T-helper 2 cell treated with Interferon-gamma antibody and Interleukin-4, amounts not matched to agents 5 μg/mL and 100 μg/mL, for 36 hours (primary cell): ENCODE data around the gene B4GALNT2.
"Not testable (repeated sequence)": the region's sequence is repeated elsewhere in the genome, so short reads cannot be mapped to it uniquely, and the experiment has no call there.

Experiments used
- DNase-seq: peaks from one replicate; pipeline ENCODE4 v3.0.0; 2021; ENCODE audit warnings: low spot score
- H3K27ac Mint-ChIP-seq: one replicate; pipeline ENCODE4 v1.8.0; 2021; ENCODE audit warnings: mild to moderate bottlenecking, mixed read lengths
- H3K27me3 Mint-ChIP-seq: one replicate; pipeline ENCODE4 v1.8.0; 2021; ENCODE audit warnings: low read depth, mixed read lengths
- H3K36me3 Mint-ChIP-seq: one replicate; pipeline ENCODE4 v1.8.0; 2021; ENCODE audit warnings: low read depth, mixed read lengths
- H3K4me1 Mint-ChIP-seq: one replicate; pipeline ENCODE4 v1.8.0; 2021; ENCODE audit warnings: low read depth, mixed read lengths
- H3K4me3 Mint-ChIP-seq: one replicate; pipeline ENCODE4 v1.8.0; 2022; ENCODE audit warnings: mild to moderate bottlenecking, moderate library complexity, mixed read lengths
- H3K9me3 Mint-ChIP-seq: one replicate; pipeline ENCODE4 v1.8.0; 2021; ENCODE audit warnings: mixed read lengths

Gene B4GALNT2

DNA sequence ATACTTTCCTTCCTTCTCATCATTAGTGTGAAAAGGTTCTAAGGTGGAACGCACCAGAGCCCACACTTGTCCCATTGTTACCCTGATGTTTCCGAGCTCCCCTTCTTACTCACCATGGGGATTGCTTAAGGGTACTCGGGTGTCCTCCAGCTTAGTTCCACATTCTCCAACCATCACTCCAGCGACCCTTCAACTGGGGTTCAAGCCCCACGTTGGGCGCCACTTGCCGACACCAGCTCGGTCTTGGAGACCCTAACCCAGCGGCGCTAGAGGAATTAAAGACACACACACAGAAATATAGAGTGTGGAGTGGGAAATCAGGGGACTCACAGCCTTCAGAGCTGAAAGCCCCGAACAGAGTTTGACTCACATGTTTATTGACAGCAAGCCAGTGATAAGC, 43.4 kb downstream of the B4GALNT2 start:
- Mint-ChIP-seq H3K9me3 (peaks cover 33% of the 10 kb centered on the region), H3K27me3 (peaks cover 17% of the 10 kb centered on the region)
- DNase-seq, H3K4me1 Mint-ChIP-seq, H3K27ac Mint-ChIP-seq, H3K36me3 Mint-ChIP-seq, H3K4me3 Mint-ChIP-seq: not testable (repeated sequence)

DNA sequence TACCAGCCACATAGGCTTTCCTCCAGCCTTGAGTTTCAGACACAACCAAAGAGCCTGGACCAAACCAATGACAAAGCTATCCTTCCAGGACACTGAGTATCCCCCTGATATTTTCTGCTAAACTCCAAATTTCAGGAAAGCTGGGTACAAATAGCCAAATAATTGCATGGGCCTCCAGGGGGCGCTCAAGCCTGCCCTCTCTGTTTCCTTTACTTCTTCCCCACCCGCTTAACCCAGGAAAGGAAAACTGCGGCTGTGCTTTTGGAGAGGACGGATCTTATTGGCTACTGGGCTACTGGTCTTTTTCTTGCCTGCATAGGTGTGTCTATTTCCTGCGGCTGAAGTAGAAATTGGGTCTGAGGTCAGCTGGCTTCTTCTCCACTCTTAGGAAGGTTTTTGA, 47.7 kb downstream of the B4GALNT2 start:
- peaks cover 3% of the 10 kb centered on the region for H3K36me3 Mint-ChIP-seq
- peak; percentile 40 for DNase-seq
- peaks cover 3% of the 10 kb centered on the region for H3K4me1 Mint-ChIP-seq
- peaks cover 3% of the 10 kb centered on the region for H3K27me3 Mint-ChIP-seq
- H3K27ac Mint-ChIP-seq, result no peak overlapping the region
- no peak overlapping the region for H3K4me3 Mint-ChIP-seq
- H3K9me3 Mint-ChIP-seq, result peaks cover 36% of the 10 kb centered on the region

DNA sequence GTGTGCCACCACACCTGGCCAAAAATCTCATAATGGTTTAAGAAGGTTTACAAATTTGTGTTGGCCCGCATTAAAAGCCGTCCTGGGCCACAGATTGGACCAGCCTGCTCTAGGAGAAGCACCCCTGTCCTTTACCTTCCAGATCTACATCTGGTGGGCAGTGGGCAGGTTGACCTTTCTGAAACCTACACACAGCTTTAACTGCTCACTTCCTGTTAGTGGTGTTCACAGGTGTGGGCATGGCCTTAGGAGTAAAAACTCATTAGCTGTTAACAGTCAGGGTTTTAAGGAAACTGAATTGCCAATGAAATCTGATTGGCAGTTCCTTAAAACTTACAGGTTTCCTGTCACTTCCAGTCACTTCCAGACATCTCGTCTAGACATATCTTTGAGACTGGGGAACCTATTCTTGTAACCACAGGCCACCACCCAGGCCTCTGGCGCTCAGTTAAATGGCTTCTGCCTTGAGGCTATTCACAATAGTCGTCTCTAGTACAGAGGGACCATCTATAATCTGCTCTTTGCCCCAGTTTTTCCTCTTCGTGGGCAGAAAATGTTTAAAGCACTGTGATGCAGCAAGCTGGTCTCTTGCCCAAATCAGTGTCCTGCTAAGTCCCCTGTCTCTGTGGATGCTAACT, 48.5 kb downstream of the B4GALNT2 start:
- no peak for DNase-seq
- peaks cover 37% of the 10 kb centered on the region for H3K9me3 Mint-ChIP-seq
- H3K27me3 Mint-ChIP-seq, result peaks cover 3% of the 10 kb centered on the region
- peaks cover 7% of the 10 kb centered on the region for H3K36me3 Mint-ChIP-seq
- no peak overlapping the region for H3K4me3 Mint-ChIP-seq
- no peak overlapping the region for H3K27ac Mint-ChIP-seq
- H3K4me1 Mint-ChIP-seq, result peaks cover 3% of the 10 kb centered on the region

DNA sequence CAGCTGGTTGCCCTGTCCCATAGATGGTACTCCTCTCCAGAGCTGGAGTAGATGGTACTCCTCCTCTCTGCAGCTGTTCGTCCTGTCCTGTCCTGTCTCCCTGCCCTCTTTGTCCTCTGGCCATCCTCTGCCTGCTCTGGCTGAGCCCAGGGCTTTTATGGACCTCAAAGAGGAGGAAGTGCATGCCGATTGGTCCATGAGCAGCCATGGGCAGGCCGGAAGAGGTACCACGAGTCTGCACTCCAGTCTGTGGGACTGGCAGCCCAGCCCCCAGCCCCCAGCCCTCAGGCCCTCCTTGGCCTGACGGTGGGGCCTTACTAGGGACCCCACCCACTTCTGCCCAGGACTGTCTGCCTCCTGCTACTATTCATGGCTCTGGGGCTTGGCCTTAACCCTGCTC, 50.8 kb downstream of the B4GALNT2 start:
- no peak overlapping the region for H3K4me3 Mint-ChIP-seq
- DNase-seq, result no peak

DNA sequence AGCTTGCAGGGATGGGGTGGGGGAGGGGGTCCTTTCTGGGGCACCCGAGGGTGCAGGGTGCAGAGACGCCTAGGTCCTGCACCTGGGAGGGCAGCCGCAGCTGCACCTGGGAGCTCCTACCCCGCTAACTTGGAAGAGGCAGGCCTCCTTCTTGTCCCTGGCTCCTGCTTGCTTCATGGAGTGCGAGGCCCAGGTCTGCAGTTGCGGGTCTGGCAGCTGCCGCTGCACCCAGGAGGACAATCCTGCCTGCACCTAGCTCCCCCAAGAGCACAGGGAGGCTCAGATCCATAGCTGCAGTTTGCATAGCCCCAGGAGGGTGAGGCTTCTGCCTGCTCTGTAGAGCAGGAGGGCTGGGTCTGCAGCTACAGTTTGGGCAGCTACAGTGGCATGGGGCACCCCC, 51.2 kb downstream of the B4GALNT2 start:
- Mint-ChIP-seq H3K4me3 (no peak overlapping the region), H3K27me3 (peaks cover 2% of the 10 kb centered on the region), H3K27ac (no peak overlapping the region), H3K9me3 (peaks cover 27% of the 10 kb centered on the region), H3K4me1 (peaks cover 3% of the 10 kb centered on the region), H3K36me3 (peaks cover 9% of the 10 kb centered on the region)
- DNase-seq, result no peak

More for the DNA sequence above, 50.8 kb downstream of the B4GALNT2 start:
- Mint-ChIP-seq H3K4me1 (peaks cover 3% of the 10 kb centered on the region), H3K27me3 (peaks cover 3% of the 10 kb centered on the region), H3K9me3 (peaks cover 27% of the 10 kb centered on the region), H3K27ac (no peak overlapping the region), H3K36me3 (peaks cover 9% of the 10 kb centered on the region)

DNA sequence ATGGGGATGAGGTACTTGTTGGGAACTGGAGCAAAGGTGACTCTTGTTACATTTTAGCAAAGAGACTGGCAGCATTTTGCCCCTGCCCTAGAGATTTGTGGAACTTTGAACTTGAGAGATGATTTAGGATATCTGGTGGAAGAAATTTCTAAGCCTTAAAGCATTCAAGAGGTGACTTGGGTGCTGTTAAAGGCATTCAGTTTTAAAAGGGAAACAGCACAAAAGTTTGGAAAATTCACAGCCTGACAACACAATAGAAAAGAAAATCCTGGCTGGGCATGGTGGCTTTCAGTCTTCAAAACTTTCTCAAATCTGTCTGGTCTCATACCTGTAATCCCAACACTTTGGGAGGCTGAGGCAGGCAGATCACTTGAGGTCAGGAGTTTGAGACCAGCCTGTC, 52.0 kb downstream of the B4GALNT2 start:
- H3K4me1 Mint-ChIP-seq, H3K4me3 Mint-ChIP-seq: not testable (repeated sequence)

DNA sequence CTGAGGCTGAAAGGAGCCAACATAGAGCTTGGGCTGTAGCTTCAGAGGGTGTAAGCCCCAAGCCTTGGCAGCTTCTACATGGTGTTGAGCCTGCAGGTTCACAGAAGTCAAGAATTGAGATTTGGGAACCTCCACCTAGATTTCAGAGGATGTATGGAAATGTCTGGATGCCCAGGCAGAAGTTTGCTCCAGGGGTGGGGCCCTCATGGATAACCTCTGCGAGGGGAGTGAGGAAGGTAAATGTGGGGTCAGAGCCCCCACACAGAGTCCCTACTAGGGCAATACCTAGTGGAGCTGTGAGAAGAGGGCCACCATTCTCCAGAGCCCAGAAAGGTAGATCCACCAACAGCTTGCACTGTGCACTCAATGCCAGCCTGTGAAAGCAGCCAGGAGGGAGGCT, 52.8 kb downstream of the B4GALNT2 start:
- not testable (repeated sequence) for H3K36me3 Mint-ChIP-seq, H3K27ac Mint-ChIP-seq, H3K4me3 Mint-ChIP-seq, H3K4me1 Mint-ChIP-seq, H3K27me3 Mint-ChIP-seq, DNase-seq
- H3K9me3 Mint-ChIP-seq, result peaks cover 27% of the 10 kb centered on the region

More for the DNA sequence above, 52.0 kb downstream of the B4GALNT2 start:
- H3K27me3 Mint-ChIP-seq, DNase-seq, H3K27ac Mint-ChIP-seq, H3K36me3 Mint-ChIP-seq: not testable (repeated sequence)
- H3K9me3 Mint-ChIP-seq, result peaks cover 27% of the 10 kb centered on the region

DNA sequence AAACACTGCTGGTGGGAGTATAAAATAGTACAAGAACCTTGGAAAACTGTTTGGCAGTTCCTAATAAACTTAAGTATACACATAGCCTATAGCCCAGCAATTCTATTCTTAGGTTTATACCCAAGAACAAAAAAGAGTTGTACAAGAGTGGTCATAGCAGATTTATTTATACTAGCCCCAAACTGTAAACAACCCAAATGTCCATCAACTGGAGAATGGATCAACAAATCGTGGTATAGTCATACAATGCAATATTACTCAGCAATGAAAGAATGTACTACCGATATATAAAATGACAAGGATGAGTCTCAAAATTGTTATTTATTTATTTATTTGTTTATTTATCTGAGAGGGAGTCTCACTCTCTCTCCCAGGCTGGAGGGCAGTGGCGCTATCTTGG, 54.7 kb downstream of the B4GALNT2 start:
- H3K9me3 Mint-ChIP-seq, result peaks cover 27% of the 10 kb centered on the region
- DNase-seq, result no peak
- peaks cover 17% of the 10 kb centered on the region for H3K4me1 Mint-ChIP-seq
- H3K4me3 Mint-ChIP-seq, result no peak overlapping the region
- H3K27ac Mint-ChIP-seq, result no peak overlapping the region
- peaks cover 9% of the 10 kb centered on the region for H3K36me3 Mint-ChIP-seq
- H3K27me3 Mint-ChIP-seq, result peaks cover under 1% of the 10 kb centered on the region

DNA sequence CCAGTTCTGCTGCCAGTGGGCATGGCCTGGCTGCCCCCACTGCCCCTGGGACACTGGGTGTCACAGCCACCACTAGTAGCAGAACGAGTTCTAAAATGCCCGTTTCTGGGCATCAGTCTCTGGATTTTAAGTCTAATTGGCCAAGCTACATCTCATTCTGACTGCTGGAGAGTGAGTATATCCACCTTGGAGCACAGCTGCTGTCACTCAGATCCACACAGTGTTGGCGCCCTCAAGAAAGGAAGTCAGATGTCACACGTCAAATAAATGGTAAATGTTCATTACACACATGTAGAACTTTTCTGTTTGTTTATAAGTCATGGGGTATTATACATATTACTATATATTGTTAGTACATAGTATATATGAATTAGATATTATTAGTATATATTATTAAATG, 58.4 kb downstream of the B4GALNT2 start:
- peaks cover 38% of the 10 kb centered on the region for H3K4me1 Mint-ChIP-seq
- H3K9me3 Mint-ChIP-seq, result peaks cover 5% of the 10 kb centered on the region
- peak overlapping the region; percentile 70 for H3K27ac Mint-ChIP-seq
- no peak for DNase-seq
- H3K36me3 Mint-ChIP-seq, result peaks cover 3% of the 10 kb centered on the region
- H3K4me3 Mint-ChIP-seq, result peak overlapping the region; percentile 67
- peaks cover 5% of the 10 kb centered on the region for H3K27me3 Mint-ChIP-seq

DNA sequence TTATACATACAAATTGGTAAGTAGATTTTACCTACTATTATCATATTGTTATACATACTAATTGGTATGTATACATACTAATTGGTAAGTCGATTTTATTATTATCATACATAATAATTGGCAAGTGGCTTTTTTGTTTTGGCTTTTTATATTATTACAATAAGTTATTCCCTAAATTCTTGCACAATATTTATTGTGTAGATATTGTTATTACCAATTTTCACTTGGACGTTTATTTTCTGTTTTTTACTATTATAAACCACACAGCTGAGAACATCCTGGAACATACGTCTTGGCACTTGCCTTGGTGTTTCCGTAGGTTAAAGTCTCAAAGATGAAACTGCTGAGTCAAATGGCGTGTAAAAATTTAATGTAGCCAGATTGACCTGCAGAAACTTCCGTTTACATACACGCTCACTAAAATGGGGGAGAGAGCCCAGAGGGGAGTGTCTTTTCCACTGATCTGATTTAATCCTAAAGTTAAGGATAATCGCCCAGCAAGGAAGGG, 58.9 kb downstream of the B4GALNT2 start:
- Mint-ChIP-seq H3K4me3 (peak overlapping the region; percentile 90), H3K9me3 (no peaks in the 10 kb centered on the region), H3K36me3 (no peaks in the 10 kb centered on the region), H3K27ac (peak overlapping the region; percentile 97), H3K27me3 (peaks cover 5% of the 10 kb centered on the region), H3K4me1 (peaks cover 43% of the 10 kb centered on the region)
- no peak for DNase-seq

DNA sequence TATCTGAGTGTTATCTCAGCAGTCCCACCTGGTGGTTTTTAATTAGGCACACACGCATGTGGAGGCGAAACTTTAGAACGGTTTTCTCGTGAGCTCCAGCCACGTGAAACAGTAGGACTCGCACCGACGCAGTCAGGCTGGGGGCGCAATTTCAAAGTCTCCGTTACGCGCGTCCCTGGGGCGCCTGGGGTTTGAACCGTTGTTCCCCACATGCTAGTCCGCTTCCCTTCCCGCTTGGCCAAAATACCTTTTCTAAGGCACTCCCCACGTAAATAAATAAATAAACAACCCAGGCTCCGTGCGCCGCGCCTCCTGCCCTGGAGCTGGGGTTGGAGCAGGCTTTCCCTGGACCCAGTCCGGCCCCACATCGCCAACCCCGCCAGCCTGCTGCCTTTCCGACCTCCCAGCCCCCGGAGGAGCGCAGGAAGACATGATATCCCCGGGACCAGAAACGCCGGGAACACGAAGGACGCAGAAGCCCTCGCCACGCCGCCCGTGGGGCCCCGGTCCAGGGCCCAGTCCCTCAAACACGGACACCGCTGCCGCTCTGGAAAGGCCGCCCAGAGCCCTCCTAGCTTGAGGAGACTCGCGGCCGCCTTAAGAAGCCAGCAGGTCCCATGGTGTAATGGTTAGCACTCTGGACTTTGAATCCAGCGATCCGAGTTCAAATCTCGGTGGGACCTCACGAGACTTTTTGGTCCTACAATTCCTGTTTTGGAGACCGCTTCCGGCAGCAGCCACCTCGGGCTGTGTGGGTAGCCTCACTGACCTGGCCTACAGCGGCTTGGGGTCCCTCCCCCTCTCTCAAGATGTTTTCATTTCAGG, 59.6 kb downstream of the B4GALNT2 start:
- Mint-ChIP-seq H3K9me3 (no peaks in the 10 kb centered on the region), H3K36me3 (no peaks in the 10 kb centered on the region), H3K4me3 (peak overlapping the region; percentile 90), H3K27ac (peak overlapping the region; percentile 97), H3K4me1 (peaks cover 46% of the 10 kb centered on the region), H3K27me3 (peaks cover 5% of the 10 kb centered on the region)
- DNase-seq, result peak; percentile 83

DNA sequence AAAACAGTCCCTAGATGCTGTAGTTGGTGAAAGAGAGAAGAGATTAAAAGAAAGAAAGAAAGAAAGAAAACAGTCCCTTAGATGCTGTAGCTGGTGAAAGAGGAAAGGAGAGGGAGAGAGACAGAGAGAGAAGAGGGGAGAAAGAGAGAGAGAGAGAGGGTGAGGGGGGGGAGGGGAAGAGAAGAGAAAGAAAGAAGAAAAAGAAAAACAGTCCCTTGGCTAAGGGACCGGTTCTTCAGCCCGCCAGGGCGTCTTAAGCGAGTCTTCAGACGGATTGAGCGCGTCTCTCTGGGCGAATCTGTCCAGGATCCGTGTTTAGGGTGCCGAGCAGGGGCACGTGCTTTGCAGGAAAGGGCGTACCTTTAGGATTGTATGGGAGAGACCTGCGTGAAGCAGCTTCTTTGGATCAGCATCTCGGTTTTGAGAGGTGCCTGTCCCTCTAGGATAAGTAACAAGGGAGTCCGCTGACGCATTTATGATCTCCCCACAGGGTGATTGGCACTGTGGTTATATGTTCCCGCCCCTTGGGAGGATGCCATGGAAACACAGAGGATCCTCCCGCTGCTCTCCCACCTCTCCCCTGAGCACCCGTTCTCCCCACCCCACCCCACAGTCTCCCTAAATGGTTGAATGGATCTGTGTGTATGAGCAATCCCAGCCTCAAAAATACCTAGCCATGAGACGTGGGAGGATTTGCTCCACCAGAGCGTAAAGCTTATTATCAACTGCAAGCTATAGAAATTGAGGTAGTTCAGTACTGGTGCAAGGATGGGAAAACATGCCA, 61.1 kb downstream of the B4GALNT2 start:
- Mint-ChIP-seq H3K9me3 (no peaks in the 10 kb centered on the region), H3K27ac (peak overlapping the region; percentile 97), H3K4me3 (peak overlapping the region; percentile 90), H3K27me3 (peaks cover 5% of the 10 kb centered on the region), H3K36me3 (no peaks in the 10 kb centered on the region), H3K4me1 (peaks cover 51% of the 10 kb centered on the region)
- no peak for DNase-seq

DNA sequence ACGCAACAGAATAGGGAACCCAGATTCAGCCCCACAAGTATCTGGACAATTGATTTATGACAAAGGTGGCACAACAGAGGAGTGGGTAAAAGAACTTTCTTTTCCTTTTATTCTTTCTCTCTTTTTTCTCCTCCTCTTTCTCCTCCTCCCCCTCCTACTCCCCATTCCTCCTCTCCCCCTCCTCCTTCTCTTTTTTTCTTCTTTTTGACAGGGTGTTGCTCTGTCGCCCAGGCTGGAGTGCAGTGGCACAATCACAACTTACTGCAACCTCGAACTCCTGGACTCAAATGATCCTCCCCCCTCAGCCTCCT, 61.7 kb downstream of the B4GALNT2 start:
- H3K4me1 Mint-ChIP-seq, result peaks cover 51% of the 10 kb centered on the region
- peaks cover 5% of the 10 kb centered on the region for H3K27me3 Mint-ChIP-seq
- peak overlapping the region; percentile 32 for H3K4me3 Mint-ChIP-seq
- H3K27ac Mint-ChIP-seq, result peak overlapping the region; percentile 97
- DNase-seq, result no peak
- no peaks in the 10 kb centered on the region for H3K36me3 Mint-ChIP-seq
- no peaks in the 10 kb centered on the region for H3K9me3 Mint-ChIP-seq

DNA sequence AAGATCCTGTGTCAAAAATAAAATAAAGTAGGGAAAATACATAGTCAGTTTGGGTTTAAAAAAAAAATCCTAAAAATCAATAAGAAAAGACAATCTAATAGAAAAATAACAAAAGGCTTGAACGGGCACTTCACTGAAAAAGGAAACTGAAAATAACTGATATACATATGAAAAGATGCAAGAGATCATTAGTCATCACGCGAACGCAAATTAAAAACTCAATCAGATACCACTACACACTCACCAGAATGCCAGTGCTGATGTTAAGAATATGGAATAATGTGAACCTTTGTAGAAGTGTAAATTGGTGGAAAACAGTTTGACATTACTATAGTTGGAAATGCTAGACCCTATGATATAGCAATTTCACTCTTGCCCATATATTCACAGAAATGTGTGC, 63.2 kb downstream of the B4GALNT2 start:
- Mint-ChIP-seq H3K9me3 (no peaks in the 10 kb centered on the region), H3K27ac (peak overlapping the region; percentile 68), H3K4me3 (peak overlapping the region; percentile 34), H3K36me3 (no peaks in the 10 kb centered on the region), H3K27me3 (peaks cover 5% of the 10 kb centered on the region), H3K4me1 (peaks cover 42% of the 10 kb centered on the region)
- DNase-seq, result no peak
